Measurements from ENCODE around the gene NOXA1.
"Not testable (repeated sequence)": the region's sequence is repeated elsewhere in the genome, so short reads cannot be mapped to it uniquely, and the experiment has no call there.

Gene NOXA1

DNA sequence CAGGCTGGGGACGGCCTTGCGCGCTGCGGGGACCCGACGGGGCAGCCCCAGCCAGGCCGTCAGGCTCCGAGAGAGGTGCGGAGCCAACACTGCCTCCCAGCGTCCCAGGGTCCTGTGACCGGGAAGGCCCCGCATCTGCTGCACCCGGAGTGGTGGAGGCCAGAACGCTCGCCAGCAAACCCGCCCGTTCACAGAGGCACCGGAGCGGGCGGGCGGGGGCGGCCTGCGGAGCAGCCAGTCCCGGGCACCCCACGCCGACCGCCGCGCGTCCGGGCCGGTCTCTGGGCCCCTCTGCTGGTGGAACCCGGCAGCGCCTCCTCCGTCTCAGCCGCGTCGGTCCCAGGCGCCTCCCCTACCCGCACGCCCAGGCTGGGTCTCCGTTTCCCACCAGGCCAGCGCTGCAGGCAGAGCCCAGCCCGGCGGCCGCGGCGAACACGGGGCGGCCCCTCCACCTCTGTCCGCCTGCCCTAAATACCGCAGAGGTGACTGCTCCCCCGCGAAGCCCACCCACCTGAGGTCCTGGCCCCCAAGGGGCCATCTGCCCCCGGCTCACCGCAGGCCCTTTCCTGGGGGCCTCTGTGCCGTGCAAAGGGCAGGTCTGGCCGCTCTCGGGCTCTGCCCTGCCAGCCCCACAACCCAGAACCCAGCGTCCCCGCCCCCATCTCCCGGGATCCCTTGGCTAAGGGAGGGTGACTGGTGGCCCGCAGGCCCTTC lies 16.2 kb upstream of the NOXA1 start:
- peak; percentile 45 for DNase-seq

DNA sequence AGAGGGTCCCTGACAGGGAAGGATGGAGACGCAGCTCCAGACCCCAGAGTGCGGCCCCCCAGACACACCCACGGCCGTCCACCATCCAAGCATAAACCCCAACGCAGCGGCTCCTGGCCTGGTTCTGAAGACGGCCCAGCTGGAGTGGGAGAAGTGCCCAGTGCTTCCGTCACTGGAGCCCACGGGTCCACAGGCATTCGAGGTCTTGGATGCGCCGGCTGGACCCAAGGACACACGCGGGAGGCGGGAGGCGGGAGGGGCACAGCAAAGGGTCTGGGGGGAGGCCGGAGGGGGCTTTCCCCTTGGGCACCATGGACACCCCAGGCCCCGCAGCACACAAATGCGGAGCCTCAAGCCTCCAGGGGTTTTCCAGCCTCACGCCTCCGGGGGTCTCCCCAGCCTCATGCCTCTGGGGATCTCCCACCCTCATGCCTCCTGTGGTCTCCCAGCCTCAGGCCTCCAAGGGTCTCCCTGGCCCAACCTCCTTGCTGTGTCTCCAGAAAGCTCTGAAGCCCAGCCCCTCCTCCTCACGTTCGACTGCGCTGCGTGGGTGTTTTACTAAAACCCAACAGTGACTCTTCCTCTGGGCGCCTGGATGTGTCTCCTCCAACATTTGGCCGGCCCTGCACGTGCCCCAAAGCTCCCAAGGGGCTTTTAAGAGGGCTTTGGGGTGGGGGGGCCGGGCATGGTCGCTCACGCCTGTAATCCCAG lies 15.4 kb upstream of the NOXA1 start:
- no peak for DNase-seq

DNA sequence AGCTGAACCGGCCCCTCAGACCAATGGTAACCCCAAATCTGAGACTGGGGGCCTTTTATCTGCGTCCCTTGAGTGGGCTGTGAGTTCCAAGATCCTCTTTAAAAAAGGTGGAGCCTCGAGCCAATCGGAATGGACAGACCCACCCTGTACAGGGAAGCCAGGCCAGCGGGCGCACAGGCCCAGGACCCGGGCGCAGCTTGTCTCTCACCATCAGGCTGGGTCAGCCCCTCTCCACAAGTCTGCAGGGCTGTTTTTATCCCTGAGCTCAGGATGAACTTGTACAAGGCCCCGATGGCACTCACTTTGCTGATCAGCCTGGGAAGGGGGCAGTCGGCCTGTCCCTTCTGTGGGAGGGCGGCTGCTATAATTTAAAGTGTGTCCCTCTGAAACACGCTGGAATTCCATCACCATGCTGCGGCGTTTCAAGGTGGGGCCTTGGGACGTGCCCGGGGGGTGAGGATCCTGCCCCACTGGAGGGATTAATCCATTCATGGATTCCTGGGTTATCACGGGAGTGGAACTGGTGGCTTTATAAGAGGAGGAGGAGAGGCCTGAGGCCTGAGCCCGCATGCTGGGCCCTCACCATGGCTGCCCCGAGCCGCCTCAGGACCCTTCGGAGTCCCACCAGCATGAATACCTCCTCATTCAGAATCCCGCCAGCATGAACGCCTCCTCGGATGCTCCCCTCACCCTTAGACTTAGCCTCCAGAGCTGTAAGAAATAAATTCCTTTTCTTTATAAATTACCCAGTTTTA lies 14.4 kb upstream of the NOXA1 start:
- DNase-seq = no peak

DNA sequence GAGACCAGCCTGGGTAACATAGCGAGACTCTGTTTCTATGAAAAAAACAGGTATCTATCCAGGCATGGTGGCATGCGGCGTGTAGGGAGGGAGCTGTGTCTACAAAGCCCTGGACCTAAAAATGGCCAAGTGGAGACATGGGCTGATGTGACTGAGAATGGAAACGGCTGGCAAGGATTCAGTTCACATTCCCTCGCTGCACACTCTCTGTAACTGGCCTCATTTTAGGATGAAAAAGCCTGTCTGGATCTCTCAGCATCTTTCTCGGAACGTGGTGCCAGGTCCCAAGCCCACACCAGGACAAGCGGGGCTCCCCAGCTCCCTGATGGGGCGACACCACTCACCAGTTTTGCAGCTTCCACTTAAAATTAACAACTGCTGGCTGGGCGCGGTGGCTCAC lies 13.7 kb upstream of the NOXA1 start:
- no peak for DNase-seq

DNA sequence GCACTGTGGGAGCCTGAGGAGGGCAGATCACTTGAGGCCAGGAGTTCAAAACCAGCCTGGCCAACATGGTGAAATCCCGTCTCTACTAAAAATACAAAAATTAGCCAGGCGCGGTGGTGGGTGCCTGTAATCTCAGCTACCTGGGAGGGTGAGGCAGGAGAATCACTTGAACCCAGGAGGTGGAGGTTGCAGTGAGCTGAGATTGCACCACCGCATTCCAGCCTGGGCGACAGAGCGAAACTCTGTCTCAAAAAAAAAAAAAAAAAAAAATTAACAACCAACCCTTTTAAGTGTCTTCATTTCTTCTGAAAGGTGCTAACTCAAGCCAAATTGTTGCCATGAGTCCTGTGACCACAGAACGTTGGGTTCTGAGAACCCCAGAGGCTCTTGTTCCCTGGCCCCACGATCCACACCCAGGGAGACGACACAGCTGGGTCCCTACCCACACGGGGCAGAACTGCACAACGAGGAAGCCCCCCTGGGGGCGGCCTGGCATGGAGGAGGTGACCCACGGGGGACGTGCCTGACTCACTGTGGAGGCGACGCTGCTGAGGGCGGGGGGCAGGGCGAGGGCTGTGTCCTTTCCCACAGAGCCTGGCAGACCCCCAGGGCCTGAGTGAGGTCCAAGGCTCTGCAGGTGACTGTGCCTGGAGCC lies 12.8 kb upstream of the NOXA1 start:
- not testable (repeated sequence) for DNase-seq

DNA sequence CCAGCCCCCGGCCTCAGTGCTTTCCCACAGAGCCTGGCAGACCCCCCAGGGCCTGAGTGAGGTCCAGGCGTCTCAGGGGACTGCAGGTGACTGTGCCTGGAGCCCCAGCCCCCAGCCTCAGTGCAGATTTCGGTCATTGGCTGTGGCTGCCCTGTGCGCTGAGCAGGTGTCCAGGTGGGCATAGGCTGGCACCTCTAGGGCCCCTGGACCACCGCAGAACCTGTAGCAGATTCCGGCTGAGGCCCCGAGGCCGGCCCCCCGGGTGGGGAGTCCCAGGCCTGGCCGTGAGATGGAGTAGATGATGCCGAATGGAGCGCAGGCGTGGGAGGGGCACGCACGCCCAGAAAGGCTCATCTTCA lies 12.3 kb upstream of the NOXA1 start:
- DNase-seq = no peak

DNA sequence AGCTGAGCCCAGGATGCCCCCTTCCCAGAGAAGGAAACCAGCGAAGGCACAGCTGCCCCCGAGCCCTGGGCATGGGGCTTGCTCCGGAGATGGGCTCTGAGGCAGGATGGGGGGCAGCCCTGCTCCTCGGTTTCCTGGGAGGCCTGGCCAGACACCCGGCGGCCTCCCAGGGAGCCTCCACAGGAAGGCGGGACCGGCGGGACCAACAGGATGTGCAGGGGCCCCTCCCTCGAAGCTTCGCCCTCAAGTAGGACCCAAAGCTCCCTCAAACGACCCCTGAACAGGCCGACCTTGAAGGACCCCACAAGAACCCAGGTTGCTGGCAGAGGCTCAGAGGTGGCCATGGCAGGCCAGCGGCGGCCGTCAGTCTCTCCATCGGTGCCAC lies 11.9 kb upstream of the NOXA1 start:
- no peak for DNase-seq

DNA sequence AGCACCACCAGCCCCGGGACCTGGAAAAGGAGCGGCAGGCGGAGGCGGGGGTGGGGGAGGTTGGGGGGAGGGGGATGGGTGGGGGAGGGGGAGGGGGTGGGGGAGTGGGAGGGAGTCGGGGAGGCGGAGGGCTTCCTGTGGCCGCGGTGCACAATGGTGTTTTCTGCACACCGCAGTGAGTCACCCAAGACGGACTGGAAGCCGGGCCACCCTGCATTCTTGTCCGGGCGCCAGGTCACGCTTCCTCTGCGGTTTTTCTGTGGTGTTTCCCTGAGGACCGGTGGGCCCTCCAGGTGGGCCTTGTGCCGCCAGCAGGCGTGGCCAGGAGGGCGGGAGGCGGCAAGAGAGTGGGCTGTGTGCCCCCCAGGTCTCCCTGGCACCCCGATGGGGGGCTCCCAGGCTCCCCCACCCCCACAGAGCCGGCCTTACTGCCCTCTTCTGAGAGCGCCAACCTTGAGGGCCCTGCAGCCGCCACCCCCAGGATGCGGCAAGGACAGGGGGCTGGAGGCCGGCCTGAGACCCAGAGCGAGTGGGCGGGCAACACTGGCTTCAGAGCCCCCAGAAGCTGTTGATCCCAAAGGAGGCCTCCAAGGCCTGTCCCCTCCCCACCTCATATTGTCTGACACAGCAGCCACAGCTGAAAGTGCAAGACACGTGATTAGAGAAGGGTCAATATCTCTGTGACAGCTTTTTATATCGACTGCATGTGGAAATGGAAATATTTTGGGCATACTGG lies 11.4 kb upstream of the NOXA1 start:
- DNase-seq = peak; percentile 7

DNA sequence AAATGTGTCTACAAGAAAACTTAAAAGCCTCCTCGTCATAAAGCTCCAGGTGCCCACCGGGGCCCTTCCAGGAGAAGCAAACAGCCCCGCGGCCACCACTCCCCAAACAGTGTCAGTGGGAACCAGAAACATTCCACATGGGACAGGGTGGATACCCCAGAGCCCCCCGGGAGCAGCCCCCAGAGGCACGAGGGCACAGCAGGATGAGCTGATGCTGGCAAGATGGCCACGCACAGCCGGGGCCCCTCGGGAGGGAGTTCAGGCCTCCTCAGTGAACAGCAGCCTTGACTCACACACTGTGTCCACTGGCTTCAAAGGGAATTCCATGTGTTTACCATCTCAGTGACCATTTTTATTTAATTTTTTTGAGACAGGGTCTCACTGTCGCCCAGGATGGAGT lies 10.8 kb upstream of the NOXA1 start:
- DNase-seq = no peak

DNA sequence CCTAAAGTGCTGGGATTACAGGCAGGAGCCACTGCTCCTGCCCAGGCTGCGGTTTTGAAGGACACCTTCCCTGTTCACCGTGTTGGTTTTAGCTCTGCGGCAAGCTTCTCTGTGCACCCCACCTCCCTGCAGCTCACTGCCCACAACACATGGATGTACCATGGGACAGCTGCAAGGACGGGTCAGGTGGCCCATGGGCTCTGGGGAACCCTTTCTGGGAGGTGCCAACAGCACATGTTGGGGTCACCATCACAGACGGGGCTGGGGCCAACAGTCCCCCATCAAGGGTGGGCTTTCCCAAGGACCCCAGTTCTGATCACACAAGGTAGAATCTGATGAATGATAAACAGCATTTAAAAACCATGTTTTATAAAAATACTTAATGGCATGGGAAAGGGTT lies 7.7 kb upstream of the NOXA1 start:
- no peak for DNase-seq

DNA sequence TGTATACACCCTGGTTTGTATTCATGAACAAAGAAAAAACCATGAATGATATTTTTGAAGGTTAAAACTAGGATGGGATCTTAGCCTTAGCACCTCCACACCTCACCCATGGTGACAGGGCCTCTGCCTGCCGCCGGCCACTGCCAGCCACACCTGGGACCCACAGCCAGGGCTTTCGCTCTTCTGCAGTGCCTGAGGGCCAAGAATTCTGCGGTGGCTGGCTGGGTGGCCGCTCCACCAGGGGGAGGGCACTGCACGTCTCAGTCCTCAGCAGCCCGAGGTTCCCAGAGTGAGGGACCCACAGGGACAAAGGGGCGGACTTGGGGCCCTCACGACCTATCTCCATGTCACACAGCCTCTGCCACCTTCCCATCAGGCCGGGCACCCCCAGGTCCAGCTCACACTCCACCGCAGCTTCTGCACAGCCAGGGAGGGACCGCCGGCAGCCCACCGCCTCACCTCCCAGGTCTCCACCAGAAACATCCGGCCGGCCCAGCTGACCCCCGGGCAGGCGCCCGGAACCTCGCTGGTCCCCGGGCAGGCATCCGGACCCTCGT lies 7.1 kb upstream of the NOXA1 start:
- no peak for DNase-seq

DNA sequence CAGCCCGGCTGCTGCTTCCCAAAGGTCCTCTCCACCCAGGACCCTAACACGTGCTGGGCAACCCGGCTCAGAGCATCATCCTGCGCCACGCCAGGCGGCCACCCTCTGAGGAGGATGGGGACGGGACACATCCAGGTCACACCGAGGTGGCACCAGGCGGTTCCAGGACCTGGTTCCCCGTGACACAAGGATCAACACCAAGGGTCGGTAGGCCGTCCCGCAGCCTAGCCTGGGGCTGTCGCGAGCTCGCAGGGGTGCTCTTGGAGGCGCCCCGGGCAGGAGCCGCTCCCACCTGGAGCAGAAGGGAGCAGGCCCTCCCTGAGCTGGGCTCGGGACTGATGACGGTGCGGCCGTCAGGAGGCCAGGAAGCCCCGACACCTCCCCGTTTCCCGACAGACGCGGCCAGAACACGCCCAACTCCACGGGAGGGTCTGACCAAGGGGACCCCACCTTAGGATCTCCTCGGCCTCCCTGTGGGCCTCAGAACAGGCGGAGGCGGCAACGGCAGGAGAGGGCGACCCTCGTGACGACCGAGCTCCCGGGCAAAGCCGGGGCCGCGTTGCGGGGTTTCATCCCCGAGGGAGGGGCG lies 6.5 kb upstream of the NOXA1 start:
- DNase-seq = no peak

DNA sequence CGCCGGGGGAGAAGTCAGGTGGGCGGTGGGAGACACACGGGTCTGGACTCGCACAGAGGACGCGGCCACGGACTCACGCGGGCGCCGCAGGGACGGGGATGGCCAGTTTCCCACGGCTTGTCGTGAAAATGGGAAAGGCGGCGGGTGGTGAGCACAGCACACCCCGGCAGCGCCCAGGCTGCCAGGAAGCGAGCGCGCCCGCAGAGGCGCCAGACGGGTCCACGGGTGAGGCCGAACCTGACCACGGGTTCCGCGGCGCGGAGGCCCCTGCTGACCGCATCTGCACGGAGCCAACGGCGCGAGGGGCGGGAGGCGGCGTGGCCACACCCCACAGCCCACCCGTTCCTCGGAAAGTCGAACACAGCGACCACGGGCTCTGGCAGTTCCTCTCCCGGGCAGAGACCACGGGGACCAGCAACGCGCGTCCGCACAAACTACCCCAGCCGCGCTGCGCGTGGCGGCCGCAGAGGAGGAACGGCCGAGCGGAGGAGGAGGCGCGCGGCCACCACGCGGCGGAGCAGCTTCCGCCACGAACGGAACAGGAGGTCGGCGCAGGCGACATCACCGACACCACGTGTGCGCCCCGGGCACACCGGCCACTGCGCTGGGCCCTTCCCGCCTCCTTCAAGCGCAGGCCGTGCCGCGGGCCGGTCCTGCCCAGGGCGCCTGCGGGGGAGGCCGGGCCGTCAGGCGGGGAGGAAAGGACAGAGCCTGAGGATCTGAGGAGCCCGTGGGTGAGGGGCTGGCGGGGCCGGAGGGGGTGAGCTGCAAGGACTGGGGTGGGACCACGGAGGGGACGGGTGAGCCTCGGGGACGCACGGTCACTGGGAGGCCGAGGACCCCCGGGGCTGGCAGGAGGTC lies 5.8 kb upstream of the NOXA1 start:
- DNase-seq = no peak

DNA sequence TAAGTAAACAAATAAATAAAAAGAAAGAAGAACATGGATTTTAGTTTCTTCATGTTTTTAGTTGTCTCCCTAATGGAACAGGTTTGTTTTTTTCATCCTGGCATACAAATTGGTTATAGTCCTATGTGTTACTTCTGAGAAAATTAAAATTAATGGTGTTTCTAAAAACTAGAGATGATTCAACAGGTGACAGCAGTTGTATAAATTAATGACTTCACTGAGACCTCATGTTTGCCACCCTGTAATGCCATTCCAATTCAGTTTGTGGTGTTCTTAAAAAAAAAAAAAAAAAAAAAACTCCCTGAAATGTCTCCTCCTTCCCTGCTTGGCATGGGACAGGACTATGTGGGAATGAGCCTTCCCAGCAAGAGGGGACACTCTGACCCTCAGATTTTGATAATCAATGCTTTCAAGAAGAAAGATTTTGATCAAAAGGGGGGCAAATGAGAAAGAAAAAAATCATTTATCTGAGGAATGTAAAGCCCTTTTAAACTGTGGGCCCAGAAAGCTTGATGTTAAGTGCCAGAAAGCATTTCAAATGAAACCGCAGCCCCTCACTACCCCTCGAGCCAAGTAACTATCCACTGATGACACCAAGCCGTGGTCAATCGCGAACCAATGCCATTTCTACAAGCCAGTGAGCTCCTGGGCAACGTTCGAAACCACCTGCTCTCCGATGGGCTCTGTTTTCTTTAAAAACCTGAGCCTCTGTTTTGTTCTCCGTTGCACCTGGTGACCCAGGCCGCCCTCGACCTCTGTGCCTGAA lies 1.2 kb upstream of the NOXA1 start:
- DNase-seq = no peak

DNA sequence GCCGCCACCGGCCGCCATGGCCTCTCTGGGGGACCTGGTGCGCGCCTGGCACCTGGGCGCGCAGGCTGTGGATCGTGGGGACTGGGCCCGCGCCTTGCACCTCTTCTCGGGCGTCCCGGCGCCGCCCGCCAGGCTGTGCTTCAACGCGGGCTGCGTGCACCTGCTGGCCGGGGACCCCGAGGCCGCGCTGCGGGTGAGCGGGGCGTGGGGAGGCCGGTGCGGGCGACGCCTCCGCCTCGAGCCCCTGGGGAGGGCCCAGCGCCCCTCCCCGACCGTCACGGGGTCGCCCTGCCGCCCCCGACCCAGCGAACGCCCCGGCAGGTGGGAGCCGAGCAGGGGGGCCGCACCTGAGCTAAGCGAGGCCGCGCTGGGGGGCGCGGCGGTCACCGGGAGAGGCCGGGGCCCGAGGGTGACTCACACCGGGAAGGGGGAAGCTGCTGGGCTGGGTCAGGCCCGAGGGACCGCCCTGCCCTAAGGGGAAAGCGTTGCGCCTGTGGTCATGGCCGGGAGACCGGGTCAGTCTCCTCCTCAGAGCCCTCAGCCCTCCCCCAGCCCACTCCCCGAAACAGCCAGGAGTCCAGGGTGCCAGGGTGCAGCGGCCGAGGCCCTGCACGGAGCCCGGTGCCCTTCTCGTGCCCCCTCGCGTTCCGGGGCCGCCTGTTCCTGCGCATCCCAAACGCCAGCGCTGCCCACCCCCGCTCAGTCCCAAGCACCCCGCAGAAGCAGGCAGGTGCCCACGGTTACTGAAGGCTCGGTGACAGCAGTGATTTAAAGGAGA lies 510 bp downstream of the NOXA1 start:
- DNase-seq = no peak

DNA sequence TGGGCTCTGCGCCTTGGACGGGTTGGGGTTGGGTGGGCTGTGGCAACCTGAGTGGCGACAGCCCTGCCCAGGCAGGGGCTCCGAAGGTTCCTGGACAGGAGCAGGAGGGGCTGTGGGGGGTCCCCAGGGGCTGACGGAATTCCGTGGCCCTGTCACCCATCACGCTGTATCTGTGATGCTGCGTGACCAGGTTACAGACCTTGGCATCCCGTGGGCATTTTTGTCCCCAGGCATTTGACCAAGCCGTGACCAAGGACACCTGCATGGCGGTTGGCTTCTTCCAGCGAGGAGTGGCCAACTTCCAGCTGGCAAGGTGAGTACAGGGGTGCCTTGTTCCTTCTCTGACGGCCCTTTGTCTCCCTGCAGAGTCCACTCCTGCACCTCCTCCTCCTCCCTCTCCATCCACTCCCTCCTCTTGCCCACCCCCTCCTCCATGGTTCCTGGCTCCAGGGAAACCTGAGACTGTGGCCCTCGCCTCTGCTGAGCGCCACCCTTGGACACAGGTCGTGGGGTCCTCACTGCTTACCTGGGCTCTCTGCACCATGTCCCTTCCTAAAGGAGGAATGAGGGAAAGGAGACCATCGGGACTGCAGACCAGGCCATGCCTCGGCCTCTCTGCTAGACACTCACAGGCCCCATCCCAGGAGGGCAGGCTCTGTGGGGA lies 3.0 kb downstream of the NOXA1 start:
- no peak for DNase-seq

DNA sequence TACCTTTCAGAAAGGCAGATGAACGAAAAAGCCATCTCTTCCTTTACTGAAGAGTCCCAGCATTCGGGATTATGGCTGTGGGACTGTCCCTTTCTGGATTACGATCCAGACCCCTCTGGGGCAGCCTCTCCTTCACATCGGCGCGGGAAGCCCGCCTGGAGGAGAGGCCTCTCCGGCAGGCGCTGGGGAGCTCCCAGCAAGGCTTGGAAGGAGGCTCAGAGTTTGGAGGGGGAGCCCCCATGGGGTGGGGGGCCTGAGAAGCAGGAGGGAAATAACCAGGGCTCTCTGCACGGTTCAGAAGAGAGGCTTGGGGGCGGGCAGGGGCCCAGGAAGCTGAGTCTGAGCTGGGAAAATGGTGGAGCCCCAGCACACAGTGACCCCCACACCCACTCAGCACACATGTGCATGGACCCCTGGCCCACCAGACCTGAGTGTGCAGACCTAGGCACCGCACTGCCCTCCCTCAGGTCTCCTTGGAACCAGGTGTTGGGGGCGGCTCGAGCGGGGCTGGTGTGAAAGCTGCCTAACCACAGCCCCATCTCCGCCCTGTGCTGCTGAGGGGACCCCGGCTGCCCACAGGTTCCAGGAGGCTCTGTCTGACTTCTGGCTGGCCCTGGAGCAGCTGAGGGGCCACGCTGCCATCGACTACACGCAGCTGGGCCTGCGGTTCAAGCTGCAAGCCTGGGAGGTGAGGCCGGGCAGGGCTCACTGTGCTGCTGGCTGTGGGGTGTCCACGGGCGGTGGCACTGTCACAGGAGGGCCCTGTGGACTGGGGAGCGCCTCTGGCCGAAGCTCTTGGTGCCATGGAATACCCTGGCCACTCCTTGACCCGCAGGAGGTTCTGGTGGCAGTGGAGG lies 4.5 kb downstream of the NOXA1 start:
- DNase-seq = no peak

DNA sequence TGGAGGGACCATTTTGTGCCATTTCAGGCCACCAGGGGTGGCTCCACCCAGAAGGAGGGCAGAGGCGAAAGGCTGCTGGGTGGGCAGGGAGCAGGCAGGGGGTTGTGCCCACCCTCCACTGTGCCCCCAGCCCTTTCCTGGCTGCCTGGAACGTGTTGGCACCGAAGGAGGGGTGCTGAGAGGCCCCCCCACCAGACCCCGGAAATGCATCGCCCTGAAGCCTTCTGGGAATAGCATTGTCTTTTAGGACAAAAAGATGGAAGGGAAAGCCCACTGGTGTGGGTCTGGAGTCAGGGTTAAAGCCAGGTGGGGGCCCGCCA lies 5.1 kb downstream of the NOXA1 start:
- no peak for DNase-seq

All from NCI-H2107 (cell line).